GM12878 (cell line): Measurements from ENCODE around the gene ZNF669. TPM values are rescaled to one million over a fixed set of nuclear protein-coding genes. Genes with fewer than 3 reads are reported as not detected.

Source experiments
- ATAC-seq: fragments of 200-7000 bp; cut with Tn5 transposase; 3 replicates; pipeline ENCODE4 v1.9.1; 2020; ENCODE audit warnings: mild to moderate bottlenecking, moderate library complexity
- BruUV-seq: library from RNA; stranded (reverse); fragments of 400-500 nt; replicated peaks from 2 replicates; lab custom pipeline; 2021; lab: Mats Ljungman, UMichigan
- CTCF ChIA-PET: fragments of 300-600 bp; sonication (Branson Sonifier 250); formaldehyde crosslinking; extraction: SDS; loops from one replicate; lab custom pipeline; 2021; ENCODE audit warnings: inconsistent platforms; lab: Yijun Ruan, JAX
- POLR2A ChIA-PET: fragments of 350-600 bp; formaldehyde crosslinking; extraction: SDS; loops from one replicate; lab custom pipeline; 2021; ENCODE audit warnings: inconsistent platforms; lab: Charles Lee
- RAD21 ChIA-PET: fragments of 300-600 bp; sonication (Branson Sonifier 250); formaldehyde crosslinking; loops from one replicate; lab custom pipeline; 2023; ENCODE audit warnings: antibody characterized with exemption; ENCODE audit not compliant: unreplicated experiment; lab: Charles Lee
- SMC1A ChIA-PET: fragments of 300-600 bp; sonication (Branson Sonifier 250); formaldehyde crosslinking; loops from one replicate; lab custom pipeline; 2023; ENCODE audit not compliant: unreplicated experiment, uncharacterized antibody; lab: Charles Lee
- DNase-seq: peaks from one replicate; pipeline ENCODE4 v3.0.0-alpha.2; 2011; ENCODE audit warnings: low read depth, low spot score
- FAIRE-seq: peaks from 3 replicates; lab custom pipeline; 2011; peaks lifted over from hg19 to GRCh38; lab: Jason Lieb, UNC
- H2AFZ ChIP-seq: 2 replicates; pipeline ENCODE4 v1.6.0; 2011; ENCODE audit warnings: low read depth, low read length, control low read depth; ENCODE audit not compliant: control insufficient read depth
- H3K27ac ChIP-seq: 2 replicates; pipeline ENCODE4 v1.5.1; 2011; ENCODE audit warnings: control low read depth; ENCODE audit not compliant: control insufficient read depth, insufficient read depth
- H3K27me3 ChIP-seq, 2 experiments: replicated peaks in 1 of 2; 2 replicates each; pipeline versions ENCODE4 v1.6.0 to v1.6.1; 2011; ENCODE audit warnings: low read length in 1 of 2; ENCODE audit not compliant: control insufficient read depth in 2 of 2, insufficient read depth in 2 of 2
- H3K36me3 ChIP-seq, 2 experiments: 2 replicates each; pipeline ENCODE4 v1.5.1; 2011; ENCODE audit warnings: low read length in 1 of 2; ENCODE audit not compliant: control insufficient read depth in 2 of 2, insufficient read depth in 2 of 2
- H3K4me1 ChIP-seq: 2 replicates; pipeline ENCODE4 v1.6.1; 2011; ENCODE audit warnings: mild to moderate bottlenecking, low read length, moderate library complexity, mixed read lengths; ENCODE audit not compliant: control insufficient read depth, insufficient read depth
- H3K4me2 ChIP-seq: 2 replicates; pipeline ENCODE4 v1.6.0; 2011; ENCODE audit warnings: control low read depth; ENCODE audit not compliant: control insufficient read depth, insufficient read depth
- H3K4me3 ChIP-seq: fragments of 200-600 bp; sonication (generic); 2 replicates; pipeline ENCODE4 v1.5.1; 2016
- H3K79me2 ChIP-seq: 2 replicates; pipeline ENCODE4 v1.6.0; 2011; ENCODE audit warnings: low read length; ENCODE audit not compliant: control insufficient read depth, insufficient read depth
- H3K9ac ChIP-seq: 2 replicates; pipeline ENCODE4 v1.8.0; 2011; ENCODE audit warnings: low read length, control low read depth, mixed read lengths; ENCODE audit not compliant: control insufficient read depth, insufficient read depth
- H3K9me3 ChIP-seq: replicated peaks from 3 replicates; pipeline ENCODE4 v1.5.1; 2011; ENCODE audit warnings: mild to moderate bottlenecking, low read length; ENCODE audit not compliant: control insufficient read depth, insufficient read depth
- H4K20me1 ChIP-seq: 2 replicates; pipeline ENCODE4 v1.6.0; 2011; ENCODE audit not compliant: control insufficient read depth, insufficient read depth
- BACH1 ChIP-seq: fragments of 450-650 bp; IDR thresholded peaks from 2 replicates; pipeline ENCODE4 v1.6.1; 2017; ENCODE audit warnings: mild to moderate bottlenecking, borderline replicate concordance
- CHD1 ChIP-seq: IDR thresholded peaks from 2 replicates; pipeline ENCODE4 v1.6.1; 2012; ENCODE audit warnings: low read depth, low read length, improper control_type of control experiment
- CHD2 ChIP-seq: IDR thresholded peaks from 2 replicates; pipeline ENCODE4 v1.6.1; 2011; ENCODE audit warnings: low read depth, low read length, improper control_type of control experiment, borderline replicate concordance
- DPF2 ChIP-seq: fragments of 450-650 bp; IDR thresholded peaks from 2 replicates; pipeline ENCODE4 v1.6.1; 2017; ENCODE audit warnings: mild to moderate bottlenecking
- ESRRA ChIP-seq: IDR thresholded peaks from 2 replicates; pipeline ENCODE4 v1.6.1; 2012; ENCODE audit warnings: mild to moderate bottlenecking, low read length, improper control_type of control experiment
- IKZF1 ChIP-seq: fragments of 450-650 bp; conservative IDR thresholded peaks from 2 replicates; pipeline ENCODE4 v1.6.1; 2017; ENCODE audit warnings: antibody characterized with exemption, mild to moderate bottlenecking
- KAT2A ChIP-seq: conservative IDR thresholded peaks from 2 replicates; pipeline ENCODE4 v1.6.1; 2011; ENCODE audit warnings: low read depth, low read length; ENCODE audit not compliant: control insufficient read depth
- MTA2 ChIP-seq: fragments of 450-650 bp; IDR thresholded peaks from 2 replicates; pipeline ENCODE4 v1.6.1; 2016; ENCODE audit warnings: low read depth, mild to moderate bottlenecking, moderate library complexity
- MTA3 ChIP-seq: IDR thresholded peaks from 2 replicates; pipeline ENCODE4 v1.6.1; 2012; ENCODE audit warnings: low read length, inconsistent platforms, borderline replicate concordance
- NBN ChIP-seq: fragments of 450-650 bp; IDR thresholded peaks from 2 replicates; pipeline ENCODE4 v1.6.1; 2016
- RBBP5 ChIP-seq: fragments of 200-600 bp; sonication (generic); conservative IDR thresholded peaks from 2 replicates; pipeline ENCODE4 v1.6.1; 2016
- TCF7 ChIP-seq: IDR thresholded peaks from 2 replicates; pipeline ENCODE4 v1.6.1; 2014; ENCODE audit warnings: antibody characterized with exemption, borderline replicate concordance
- YBX1 ChIP-seq: fragments of 450-650 bp; IDR thresholded peaks from 2 replicates; pipeline ENCODE4 v1.6.1; 2016; ENCODE audit warnings: antibody characterized with exemption
- ZBED1 ChIP-seq: IDR thresholded peaks from 2 replicates; pipeline ENCODE4 v1.6.1; 2016; ENCODE audit warnings: borderline replicate concordance
- WGBS: methylation state at CpG from one replicate; pipeline ENCODE4 v1.1.6; 2016; ENCODE audit warnings: low lambda C conversion rate; ENCODE audit not compliant: insufficient replicate concordance, insufficient coverage; ENCODE audit errors: missing lambda C conversion rate; 5-methylcytosine and 5-hydroxymethylcytosine counted together
- in situ Hi-C: fragments of 300-500 bp; cut with MboI; formaldehyde crosslinking; loops from 9 replicates; pipeline ENCODE4 v1.14.3; 2018; ENCODE audit warnings: mixed read lengths
- intact Hi-C: fragments of 100-400 bp; cut with micrococcal nuclease; formaldehyde crosslinking; loops from one replicate; pipeline ENCODE4 v1.14.2; 2022; ENCODE audit not compliant: unreplicated experiment
- polyA plus RNA-seq, 11 experiments: library from polyadenylated mRNA; depleted of rRNA in 4 of 11; unstranded in 6 of 11; stranded (reverse) in 5 of 11; fragments of >200 nt; fragmentation: Nextera tagmentation in 4 of 11; fragmentation: Illumina TruSeq in 1 of 11; extraction: Ambion mirVana in 4 of 11; extraction: Trizol in 1 of 11; gene quantifications; 1 replicate in 1 of 11; 2 replicates in 10 of 11; pipeline versions ENCODE4 v1.2.1 to v1.2.3, GENCODE V29; 2011 to 2016; ENCODE audit warnings: inconsistent platforms in 2 of 11, missing spikeins in 2 of 11, low read depth in 1 of 11
- total RNA-seq, 4 experiments: library from RNA; depleted of rRNA in 3 of 4; stranded (reverse); fragments of >200 nt in 3 of 4; fragmentation: Illumina TruSeq in 1 of 4; extraction: Trizol in 1 of 4; gene quantifications; 2 replicates each; pipeline versions ENCODE4 v1.2.1 to v1.2.3, GENCODE V29; 2013 to 2021

Gene ZNF669
- total and polyA plus RNA-seq, 10 of the 15 experiments (the other 5 are each of a cell fraction or from before 2014, with no cell fraction given) = 4.8 to 11.1 (median 5.8) TPM

DNA sequence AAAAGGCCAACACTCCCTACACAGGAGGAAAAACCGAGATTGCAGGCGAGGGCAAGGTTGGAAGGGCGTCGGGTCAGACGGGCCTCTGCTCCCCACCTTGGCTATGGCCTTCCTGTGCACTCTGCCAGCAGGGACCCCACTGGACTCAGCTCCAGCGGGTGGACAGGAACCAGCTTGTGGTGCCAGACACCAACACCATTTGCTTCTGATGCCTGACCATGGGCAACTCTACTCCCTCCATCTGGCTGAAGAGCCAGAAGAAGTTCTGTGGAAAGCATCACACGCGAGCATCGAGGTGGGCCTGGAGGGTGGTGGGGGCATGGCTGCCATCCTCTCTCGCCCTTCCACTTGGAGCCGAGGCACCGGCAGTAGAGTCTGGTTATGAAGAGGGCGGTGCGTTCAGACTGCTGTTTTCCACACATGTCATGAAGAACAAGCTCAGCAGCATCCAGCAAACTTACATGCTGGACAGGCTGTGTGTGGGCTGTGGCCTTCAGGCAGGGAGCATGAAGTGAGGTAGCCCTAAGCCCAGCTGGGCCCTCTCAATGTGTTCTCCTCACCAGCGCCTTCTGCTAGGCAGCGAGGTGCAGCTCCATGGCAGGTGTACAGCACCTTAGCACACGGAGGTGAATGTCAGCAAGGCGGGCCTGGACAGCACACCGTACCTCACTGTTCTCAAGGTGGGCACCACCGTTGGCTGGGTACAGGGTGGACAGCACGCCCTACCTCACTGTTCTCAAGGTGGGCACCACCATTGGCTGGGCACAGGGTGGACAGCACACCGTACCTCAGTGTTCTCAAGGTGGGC, 15.6 kb upstream of the ZNF669 start:
- ChIA-PET CTCF (interaction anchor here (0.5 kb wide), 1 partner anchor 60 kb away, joined by 3 read pairs; no protein-coding TSS in a partner anchor), RAD21 (no interaction called here), SMC1A (no interaction called here), POLR2A (no interaction called here)
- H3K36me3 ChIP-seq = no peaks in the 10 kb centered on the region
- no peak for DNase-seq
- 93% methylated on average over 19 of the region's 22 CpGs for WGBS
- TF ChIP-seq CHD1 (no peak), MTA2 (no peak), RBBP5 (no peak), ZBED1 (no peak), DPF2 (no peak), NBN (no peak), CHD2 (no peak), BACH1 (no peak), KAT2A (no peak), YBX1 (no peak), IKZF1 (no peak), MTA3 (no peak), ESRRA (no peak), TCF7 (no peak)
- H3K79me2 ChIP-seq = no peaks in the 10 kb centered on the region
- no peaks in the 10 kb centered on the region for H3K27me3 ChIP-seq
- no peak overlapping the region for H3K4me3 ChIP-seq
- no peak overlapping the region for H3K27ac ChIP-seq
- H3K4me1 ChIP-seq = no peaks in the 10 kb centered on the region
- peak; percentile 38 for ATAC-seq
- no peaks in the 10 kb centered on the region for H4K20me1 ChIP-seq
- in situ Hi-C loops (no loop called here), intact Hi-C loops (no loop called here)
- H3K9me3 ChIP-seq = no peaks in the 10 kb centered on the region; the same call in 2 of the 3 replicates
- H3K9ac ChIP-seq = no peak overlapping the region
- H2AFZ ChIP-seq = no peak overlapping the region
- no TSS peak for BruUV-seq
- H3K4me2 ChIP-seq = no peak overlapping the region
- FAIRE-seq = no peak
